OCI-M1 (cell line): ENCODE results near the gene RAB3C.
"Not testable (repeated sequence)": the region's sequence is repeated elsewhere in the genome, so short reads cannot be mapped to it uniquely, and the experiment has no call there.

Experiments used
- DNase-seq: peaks from one replicate; lab custom pipeline; 2025; lab: John Stamatoyannopoulos, UW

The RAB3C gene

DNA sequence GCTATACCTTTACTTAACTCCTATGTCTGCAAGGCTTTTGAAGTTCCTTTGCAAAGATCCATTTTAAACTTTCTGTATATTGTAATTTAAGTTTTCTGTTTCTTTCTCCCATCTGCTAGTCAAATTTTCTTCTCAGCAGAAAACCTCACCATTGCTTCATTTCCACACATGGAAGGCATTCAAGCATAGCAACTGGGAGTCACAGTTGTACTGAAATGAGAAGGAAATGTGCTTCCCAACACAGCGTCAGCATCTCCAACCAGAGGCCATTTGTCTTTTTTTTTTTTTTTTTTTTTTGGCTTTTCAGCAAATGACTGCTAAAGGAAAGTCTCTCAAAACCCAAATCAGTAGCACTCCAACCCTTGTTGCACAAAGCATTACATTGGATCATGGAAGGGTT lies 92.5 kb downstream of the RAB3C start:
- no peak for DNase-seq

- DNase-seq = no peak
Observed at GRCh38 chr5:58677650-58678049, 94.8 kb downstream of the RAB3C start.

DNA sequence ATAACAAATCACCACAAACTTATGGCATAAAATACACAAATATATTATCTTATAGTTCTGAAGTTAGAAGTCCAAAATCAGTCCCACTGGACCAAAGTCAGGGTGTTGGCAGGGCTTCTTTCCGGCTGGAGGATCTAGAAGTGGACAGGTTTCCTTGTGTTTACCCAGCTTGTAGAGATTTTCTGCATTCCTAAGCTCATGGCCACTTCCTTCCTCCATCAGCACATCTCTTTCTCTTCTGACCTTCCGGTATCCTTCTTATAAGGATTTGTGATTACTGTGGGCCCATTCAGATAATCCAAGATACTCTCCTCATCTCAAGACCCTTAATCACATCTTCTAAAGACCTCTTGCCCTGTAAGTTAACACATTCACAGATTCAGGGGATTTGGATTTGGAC lies 97.6 kb downstream of the RAB3C start:
- DNase-seq = no peak

DNA sequence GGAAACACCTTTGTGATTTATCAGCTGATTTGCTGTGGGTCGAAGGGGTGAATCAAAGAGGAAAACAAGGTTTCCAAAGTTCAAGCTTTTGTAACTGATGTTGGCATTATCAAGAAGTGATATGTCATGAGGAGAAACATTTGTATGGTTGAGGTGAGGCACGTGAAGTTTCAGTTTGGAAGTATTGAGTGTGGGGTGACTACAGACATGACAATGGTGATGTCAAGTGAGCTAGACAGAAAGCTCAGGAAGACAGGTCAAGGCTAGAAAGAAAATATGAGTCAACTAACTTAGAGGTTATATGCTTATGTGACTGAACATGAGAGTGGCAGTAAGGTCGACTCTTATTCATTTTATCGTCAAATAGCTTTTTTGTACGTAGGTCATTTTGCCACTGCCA lies 99.1 kb downstream of the RAB3C start:
- no peak for DNase-seq

GRCh38 chr5:58683567-58683966 lies 100.7 kb downstream of the RAB3C start:
- no peak for DNase-seq

GRCh38 chr5:58687079-58687478 lies 104.2 kb downstream of the RAB3C start:
- DNase-seq = no peak

- DNase-seq = no peak
Observed at GRCh38 chr5:58687595-58687994, 104.7 kb downstream of the RAB3C start.

DNA sequence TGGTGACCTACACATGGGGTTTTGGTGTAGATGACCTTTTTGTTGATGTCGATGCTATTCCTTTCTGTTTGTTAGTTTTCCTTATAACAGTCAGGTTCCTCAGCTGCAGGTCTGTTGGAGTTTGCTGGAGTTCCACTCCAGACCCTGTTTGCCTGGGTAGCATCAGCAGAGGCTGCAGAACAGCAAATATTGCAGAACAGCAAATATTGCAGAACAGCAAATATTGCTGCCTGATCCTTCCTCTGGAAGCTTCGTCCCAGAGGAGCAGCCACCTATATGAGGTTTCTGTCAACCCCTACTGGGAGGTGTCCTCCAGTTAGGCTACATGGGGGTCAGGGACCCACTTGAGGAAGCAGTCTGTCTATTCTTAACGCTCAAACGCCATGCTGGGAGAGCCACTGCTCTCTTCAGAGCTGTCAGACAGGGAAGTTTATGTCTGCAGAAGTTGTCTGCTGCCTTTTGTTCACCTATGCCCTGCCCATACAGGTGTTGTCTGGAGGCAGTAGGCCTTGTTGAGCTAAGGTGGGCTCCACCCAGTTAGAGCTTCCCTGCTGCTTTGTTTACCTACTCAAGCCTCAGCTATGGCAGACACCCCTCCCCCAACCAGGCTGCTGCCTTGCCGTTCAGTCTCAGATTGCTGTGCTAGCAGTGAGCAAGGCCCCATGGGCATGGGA lies 116.3 kb downstream of the RAB3C start:
- not testable (repeated sequence) for DNase-seq

- no peak for DNase-seq
Observed at GRCh38 chr5:58699762-58700118, 116.9 kb downstream of the RAB3C start.

GRCh38 chr5:58703925-58704555 lies 121.2 kb downstream of the RAB3C start:
- DNase-seq = peak; percentile 76

DNA sequence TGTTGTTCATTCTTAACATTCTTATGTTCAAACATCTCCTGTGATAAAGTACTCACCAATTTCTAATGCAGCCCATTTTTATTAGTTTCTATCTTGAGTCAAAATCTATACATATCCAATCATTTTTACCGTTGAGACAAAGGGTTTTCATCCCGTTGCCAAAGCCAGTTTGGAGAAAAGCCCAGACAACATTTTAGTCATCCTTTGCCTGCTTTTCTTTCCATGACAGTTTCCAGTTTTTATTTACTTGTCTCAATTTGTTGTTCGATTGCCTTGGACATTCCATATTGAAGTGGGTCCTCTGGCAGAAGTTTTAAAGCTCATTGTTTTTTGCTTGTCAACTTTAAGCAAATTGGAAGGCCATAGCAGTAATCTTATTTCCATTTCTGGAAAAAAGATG lies 123.9 kb downstream of the RAB3C start:
- DNase-seq = no peak

DNA sequence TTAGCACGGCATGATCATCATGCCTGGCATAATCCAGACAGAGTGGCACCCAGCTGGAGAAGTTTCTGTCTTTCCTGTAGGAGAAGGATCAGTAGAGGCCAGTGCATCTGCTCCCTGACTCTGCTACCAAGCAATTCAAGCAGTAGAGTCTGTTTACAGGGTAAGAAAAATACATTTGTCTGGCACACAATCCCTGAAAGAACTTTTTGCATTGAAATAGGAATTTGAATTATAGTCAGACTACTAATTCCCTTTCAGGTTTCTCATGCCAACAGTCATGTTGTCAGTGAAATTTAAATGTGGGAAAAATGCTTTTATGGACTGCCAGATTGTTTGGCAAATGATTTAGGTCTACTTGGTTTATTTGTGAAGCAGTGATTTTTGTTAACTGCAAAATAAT lies 125.6 kb downstream of the RAB3C start:
- DNase-seq = no peak

- DNase-seq = not testable (repeated sequence)
Observed at GRCh38 chr5:58710425-58710824, 127.5 kb downstream of the RAB3C start.

GRCh38 chr5:58710871-58711270 lies 128.0 kb downstream of the RAB3C start:
- DNase-seq = no peak

DNA sequence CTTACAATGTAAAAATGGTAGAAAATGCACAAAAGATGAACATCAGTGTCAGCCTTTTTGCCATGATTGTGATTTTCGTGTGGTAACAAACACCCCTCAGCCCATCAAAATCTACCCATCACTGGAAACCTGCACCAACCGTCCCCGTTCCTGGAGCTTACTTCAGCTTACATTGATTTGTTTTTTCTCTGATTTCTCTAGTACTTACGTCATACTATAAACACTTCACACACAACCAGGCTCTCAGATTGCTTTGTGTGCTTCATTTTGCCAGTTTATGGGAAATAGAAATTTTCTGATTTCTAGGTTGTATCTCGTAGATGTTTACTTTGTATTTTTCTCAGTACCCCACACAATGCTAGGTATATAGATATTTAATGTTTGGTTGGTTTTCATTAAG lies 129.1 kb downstream of the RAB3C start:
- DNase-seq = no peak

DNA sequence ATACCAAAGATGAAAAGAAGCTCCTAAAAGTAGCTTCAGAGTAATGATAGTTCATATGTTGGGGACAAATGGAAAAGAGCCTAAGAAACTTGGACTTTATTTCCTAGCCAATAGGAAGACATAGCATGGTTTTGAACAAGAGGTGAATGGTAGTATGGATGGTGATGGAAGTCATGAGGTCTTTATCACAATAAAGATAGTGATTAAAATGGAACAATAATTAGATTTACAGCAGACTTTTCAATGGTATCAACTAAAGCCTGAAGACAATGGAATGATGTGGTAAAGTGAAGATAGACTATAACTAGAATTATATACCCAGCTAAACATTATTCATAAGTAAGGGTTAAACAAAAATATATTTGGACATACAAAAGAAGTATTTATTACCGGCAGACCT lies 131.2 kb downstream of the RAB3C start:
- DNase-seq = no peak

DNA sequence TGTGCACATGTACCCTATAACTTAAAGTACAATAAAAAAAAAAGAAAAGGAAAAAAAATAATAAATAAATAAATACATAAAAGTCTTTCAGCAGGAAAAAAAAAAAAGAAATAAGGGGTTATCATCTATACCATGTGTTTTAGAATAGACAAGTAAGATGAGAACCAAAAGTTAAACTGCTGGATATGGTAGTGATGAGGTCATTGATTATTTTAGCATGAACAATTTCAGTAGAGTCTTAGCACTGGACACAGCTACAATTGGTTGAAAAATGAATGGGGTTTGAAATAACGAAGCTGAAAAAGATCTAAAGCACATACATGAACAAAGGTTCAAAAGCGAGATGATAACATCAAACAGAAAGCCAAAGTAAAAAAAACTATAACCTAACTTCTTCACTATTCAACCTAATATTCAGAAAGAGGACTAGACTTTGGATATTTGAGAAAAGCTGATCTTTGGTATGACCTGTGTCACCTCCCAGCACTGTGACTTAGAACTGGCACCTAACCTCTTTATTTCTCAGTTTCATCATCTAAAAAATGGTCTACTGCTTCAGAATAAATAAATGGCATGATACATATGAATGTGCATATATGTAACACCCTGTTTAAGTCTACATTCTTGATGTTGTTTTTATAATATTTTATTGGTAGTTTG lies 133.3 kb downstream of the RAB3C start:
- no peak for DNase-seq

DNA sequence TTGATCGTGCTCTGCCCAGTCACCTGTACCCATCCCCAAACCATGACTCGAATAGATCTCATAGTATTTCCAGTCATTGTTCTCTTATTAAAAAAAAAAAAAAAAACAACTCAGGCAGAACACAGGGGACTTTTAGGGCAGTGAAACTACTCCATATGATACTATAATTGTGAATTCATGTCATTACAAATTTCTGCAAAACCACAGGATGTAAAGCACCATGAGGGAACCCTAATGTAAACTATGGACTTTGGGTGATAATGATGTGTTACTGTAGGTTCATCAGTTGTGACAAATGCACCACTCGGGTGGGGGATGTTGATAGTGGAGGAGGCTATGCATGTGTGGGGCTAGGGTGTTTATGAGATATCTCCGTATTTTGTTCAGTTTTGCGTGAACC lies 133.8 kb downstream of the RAB3C start:
- DNase-seq = no peak

DNA sequence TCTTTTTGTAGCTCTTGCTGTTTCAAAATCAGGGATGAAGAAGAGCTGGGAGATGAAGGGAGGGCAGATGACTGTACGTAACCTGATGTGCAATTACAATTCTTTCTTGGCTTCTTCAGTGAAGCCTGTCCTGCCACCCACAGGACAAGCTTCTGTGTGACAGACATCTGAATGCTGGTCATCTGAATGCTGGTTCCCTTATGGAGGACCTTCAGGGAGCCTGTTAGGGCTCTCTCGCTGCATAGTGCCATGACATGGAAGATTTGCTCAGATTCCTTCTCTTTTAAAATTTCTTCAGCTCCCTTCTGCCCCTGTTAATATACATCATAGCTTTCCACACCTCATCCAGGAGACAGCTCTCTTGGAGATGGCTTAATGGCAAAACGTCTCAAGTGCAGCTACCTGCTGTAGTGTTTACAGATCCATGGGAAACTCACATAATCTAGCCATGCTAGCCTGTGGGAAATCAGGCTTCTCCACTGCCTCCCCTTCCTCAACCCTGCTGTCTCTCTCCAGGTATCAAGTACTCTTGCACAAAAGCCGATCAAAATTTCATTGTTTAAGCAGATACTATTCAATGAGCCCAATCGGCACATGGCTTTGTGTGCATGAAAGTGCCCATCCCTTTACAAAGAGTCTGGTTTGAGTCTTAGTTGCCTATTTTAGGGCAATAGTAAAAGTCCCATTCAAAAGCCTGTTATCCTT lies 134.6 kb downstream of the RAB3C start:
- no peak for DNase-seq

DNA sequence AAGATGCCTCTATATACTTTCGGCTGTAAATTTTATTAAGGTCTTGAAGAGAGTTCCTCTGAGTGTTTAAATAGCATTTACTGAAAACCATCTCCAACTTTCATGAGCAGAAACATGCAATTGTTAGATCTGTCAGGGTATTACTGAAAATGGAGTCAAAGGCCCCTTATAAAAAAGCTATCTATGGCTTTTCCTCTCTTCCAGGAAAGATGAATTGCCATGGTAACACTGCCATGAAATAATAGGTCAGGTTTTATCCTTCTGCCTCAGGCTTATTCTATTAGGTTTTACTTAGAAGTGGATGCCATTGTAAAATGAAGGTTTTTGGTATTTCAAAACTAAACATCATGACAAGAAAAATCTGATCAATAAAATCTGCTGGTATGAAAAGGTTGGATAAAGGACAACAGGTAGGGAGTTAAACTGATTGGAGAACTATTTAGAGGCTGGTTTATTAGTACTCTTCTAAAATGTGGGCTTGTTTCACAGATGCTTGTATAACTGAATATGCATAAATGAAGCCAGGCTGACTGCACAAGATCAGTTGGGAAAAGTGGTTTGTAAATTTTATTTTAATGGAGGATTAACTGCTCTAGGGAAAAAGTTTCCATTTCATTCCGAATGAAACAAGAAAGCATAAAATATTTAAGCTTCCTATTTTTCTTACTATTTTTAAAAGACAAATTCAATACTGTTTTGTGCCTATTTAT lies 135.5 kb downstream of the RAB3C start:
- no peak for DNase-seq

DNA sequence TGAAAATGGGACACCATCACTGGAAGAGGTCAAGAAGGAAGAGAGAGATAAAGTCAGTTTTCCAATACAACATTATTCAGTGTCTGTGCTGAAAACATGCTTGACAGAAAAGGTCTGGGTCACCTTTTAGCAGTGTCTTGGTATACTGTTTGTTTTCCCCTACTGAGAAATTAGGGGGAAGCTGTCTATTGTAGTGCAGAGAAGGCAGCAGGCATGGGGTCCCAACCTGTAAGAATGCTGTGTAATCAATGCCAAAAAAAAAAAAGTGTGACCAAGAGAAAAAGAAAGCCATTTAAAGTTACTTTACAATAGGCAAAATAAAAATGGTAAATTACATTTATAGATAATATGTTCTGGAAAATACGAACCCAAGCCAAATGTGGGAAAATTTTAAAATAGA lies 139.3 kb downstream of the RAB3C start:
- DNase-seq = no peak

GRCh38 chr5:58724992-58725391 lies 142.1 kb downstream of the RAB3C start:
- DNase-seq = no peak
